PC-3 (cell line): ENCODE data around the gene GRIK5. TPM values are rescaled to one million over a fixed set of nuclear protein-coding genes. Genes with fewer than 3 reads are reported as not detected.
"Not testable (repeated sequence)": the region's sequence is repeated elsewhere in the genome, so short reads cannot be mapped to it uniquely, and the experiment has no call there.

ENCODE experiments used
- ATAC-seq: fragments of 200-7000 bp; cut with Tn5 transposase; 2 replicates; pipeline ENCODE4 v1.9.1; 2020; ENCODE audit warnings: mild to moderate bottlenecking, moderate library complexity
- BruUV-seq: library from RNA; stranded (reverse); fragments of 400-500 nt; replicated peaks from 2 replicates; lab custom pipeline; 2021; lab: Mats Ljungman, UMichigan
- CTCF ChIA-PET: fragments of 300-600 bp; sonication (Branson Sonifier 250); formaldehyde crosslinking; loops from one replicate; lab custom pipeline; 2022; ENCODE audit warnings: antibody characterized with exemption; lab: Charles Lee
- POLR2A ChIA-PET: fragments of 300-600 bp; sonication (Branson Sonifier 250); formaldehyde crosslinking; loops from one replicate; lab custom pipeline; 2022; ENCODE audit warnings: antibody characterized with exemption; ENCODE audit not compliant: unreplicated experiment; lab: Charles Lee
- DNase-seq: peaks from one replicate; pipeline ENCODE4 v3.0.0-alpha.2; 2015
- H2AFZ ChIP-seq: fragments of 300-600 bp; sonication (generic); 2 replicates; pipeline ENCODE4 v1.6.0; 2016; ENCODE audit warnings: antibody characterized with exemption, low read length
- H3F3A ChIP-seq: fragments of 300-600 bp; sonication (generic); one replicate; pipeline ENCODE4 v1.6.0; 2017; ENCODE audit warnings: antibody characterized with exemption, low read length, control low read depth, mild to moderate bottlenecking; ENCODE audit not compliant: unreplicated experiment
- H3K27ac ChIP-seq: fragments of 300-600 bp; sonication (generic); 2 replicates; pipeline ENCODE4 v1.5.1; 2016; ENCODE audit warnings: mild to moderate bottlenecking, low read length
- H3K27me3 ChIP-seq: fragments of 300-600 bp; sonication (generic); 2 replicates; pipeline ENCODE4 v1.6.1; 2016; ENCODE audit warnings: low read length, mixed read lengths
- H3K36me3 ChIP-seq: fragments of 300-600 bp; sonication (generic); 2 replicates; pipeline ENCODE4 v1.6.1; 2016; ENCODE audit warnings: low read depth, mixed run types, low read length, mixed read lengths
- H3K4me1 ChIP-seq: fragments of 300-600 bp; sonication (generic); 2 replicates; pipeline ENCODE4 v1.5.1; 2016; ENCODE audit warnings: low read length; ENCODE audit not compliant: insufficient read depth
- H3K4me2 ChIP-seq: fragments of 300-600 bp; sonication (generic); 2 replicates; pipeline ENCODE4 v1.6.0; 2016; ENCODE audit warnings: low read length
- H3K4me3 ChIP-seq: fragments of 300-600 bp; sonication (generic); 2 replicates; pipeline ENCODE4 v1.5.1; 2016; ENCODE audit warnings: mild to moderate bottlenecking, low read length, mixed read lengths
- H3K79me2 ChIP-seq: fragments of 300-600 bp; sonication (generic); 2 replicates; pipeline ENCODE4 v1.6.1; 2017; ENCODE audit warnings: low read length, mixed read lengths
- H3K9ac ChIP-seq: fragments of 300-600 bp; sonication (generic); 2 replicates; pipeline ENCODE4 v1.6.0; 2016; ENCODE audit warnings: mild to moderate bottlenecking, low read length
- H3K9me2 ChIP-seq: fragments of 300-600 bp; sonication (generic); replicated peaks from 2 replicates; pipeline ENCODE4 v1.6.1; 2016; ENCODE audit warnings: mixed run types, low read length, mixed read lengths
- H3K9me3 ChIP-seq: fragments of 300-600 bp; sonication (generic); 2 replicates; pipeline ENCODE4 v1.6.1; 2016; ENCODE audit warnings: low read length, mixed read lengths
- H4K20me1 ChIP-seq: fragments of 300-600 bp; sonication (generic); 2 replicates; pipeline ENCODE4 v1.6.1; 2016; ENCODE audit warnings: low read length, mixed read lengths
- EZH2 ChIP-seq: fragments of 300-600 bp; sonication (generic); IDR thresholded peaks from one replicate; pipeline ENCODE4 v1.6.1; 2017; ENCODE audit warnings: antibody characterized with exemption, mild to moderate bottlenecking, low read length; ENCODE audit not compliant: unreplicated experiment
- EZH2phosphoT487 ChIP-seq: fragments of 300-600 bp; sonication (generic); IDR thresholded peaks from 2 replicates; pipeline ENCODE4 v1.6.1; 2018; ENCODE audit warnings: mild to moderate bottlenecking, antibody characterized with exemption, low read length, borderline replicate concordance
- intact Hi-C: fragments of 100-400 bp; cut with micrococcal nuclease; formaldehyde crosslinking; loops from 2 replicates; pipeline ENCODE4 v1.9.0; 2023
- total RNA-seq: library from RNA; depleted of rRNA; stranded (reverse); fragments of >200 nt; gene quantifications from 2 replicates; pipeline ENCODE4 v1.2.3, GENCODE V29; 2014
- TF ChIP-seq, protein P1 (sequence below): fragments of 300-600 bp; sonication (generic); conservative IDR thresholded peaks from 2 replicates; pipeline ENCODE4 v1.5.1; 2017; ENCODE audit warnings: antibody characterized with exemption, low read depth, mild to moderate bottlenecking, low read length

GRIK5 gene
- total RNA-seq, 1 experiment from 2014 or later, result not detected

DNA sequence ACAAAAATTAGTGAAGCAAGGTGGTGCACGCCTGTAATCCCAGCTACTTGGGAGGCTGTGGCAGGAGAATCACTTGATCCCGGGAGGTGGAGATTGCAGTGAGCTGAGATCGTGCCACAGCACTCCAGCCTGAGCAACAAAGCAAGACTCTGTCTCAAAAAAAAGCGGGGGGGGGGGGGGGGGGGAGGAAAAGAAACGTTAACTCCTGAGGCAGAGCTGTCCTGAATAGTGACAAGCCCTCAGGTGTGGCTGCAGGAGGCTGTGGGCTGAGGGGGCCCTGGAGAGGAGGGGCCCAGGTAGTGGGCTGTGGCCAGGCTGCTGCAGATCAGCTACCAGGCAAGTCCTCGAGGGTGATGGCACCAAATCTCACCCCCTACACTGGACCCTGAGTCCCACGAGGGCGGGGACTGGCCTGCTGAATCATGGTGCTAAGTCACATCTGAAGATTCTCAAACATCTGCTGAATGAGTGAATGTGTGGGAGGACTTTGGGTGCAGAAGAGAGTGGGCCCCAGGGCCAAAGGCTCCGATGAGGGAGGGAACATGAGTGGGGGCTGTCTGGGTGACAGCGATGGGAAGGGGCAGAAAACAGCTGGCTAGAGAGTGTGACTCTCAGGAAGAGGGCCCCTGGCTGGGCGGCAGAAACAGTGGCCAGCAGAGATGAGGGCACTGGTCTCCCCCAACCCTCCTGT lies 51.4 kb downstream of the GRIK5 start:
- Histone ChIP-seq H3K9me2 (no peaks in the 10 kb centered on the region), H3K36me3 (no peaks in the 10 kb centered on the region), H2AFZ (no peak overlapping the region), H3F3A (no peaks in the 10 kb centered on the region), H3K79me2 (no peaks in the 10 kb centered on the region), H3K4me1 (peaks cover 14% of the 10 kb centered on the region), H3K27ac (no peak overlapping the region), H3K9me3 (no peaks in the 10 kb centered on the region), H4K20me1 (no peaks in the 10 kb centered on the region), H3K9ac (no peak overlapping the region), H3K4me2 (no peak overlapping the region), H3K27me3 (no peaks in the 10 kb centered on the region), H3K4me3 (no peak overlapping the region)
- POLR2A ChIA-PET, result interaction anchor here (0.6 kb wide), 1 partner anchor 17 kb away, joined by 19 read pairs; no protein-coding TSS in a partner anchor
- DNase-seq (peak; percentile 23), ATAC-seq (no peak)
- intact Hi-C loops, result no loop called here
- TF ChIP-seq EZH2phosphoT487, result no peak
- TF ChIP-seq, protein P1, sequence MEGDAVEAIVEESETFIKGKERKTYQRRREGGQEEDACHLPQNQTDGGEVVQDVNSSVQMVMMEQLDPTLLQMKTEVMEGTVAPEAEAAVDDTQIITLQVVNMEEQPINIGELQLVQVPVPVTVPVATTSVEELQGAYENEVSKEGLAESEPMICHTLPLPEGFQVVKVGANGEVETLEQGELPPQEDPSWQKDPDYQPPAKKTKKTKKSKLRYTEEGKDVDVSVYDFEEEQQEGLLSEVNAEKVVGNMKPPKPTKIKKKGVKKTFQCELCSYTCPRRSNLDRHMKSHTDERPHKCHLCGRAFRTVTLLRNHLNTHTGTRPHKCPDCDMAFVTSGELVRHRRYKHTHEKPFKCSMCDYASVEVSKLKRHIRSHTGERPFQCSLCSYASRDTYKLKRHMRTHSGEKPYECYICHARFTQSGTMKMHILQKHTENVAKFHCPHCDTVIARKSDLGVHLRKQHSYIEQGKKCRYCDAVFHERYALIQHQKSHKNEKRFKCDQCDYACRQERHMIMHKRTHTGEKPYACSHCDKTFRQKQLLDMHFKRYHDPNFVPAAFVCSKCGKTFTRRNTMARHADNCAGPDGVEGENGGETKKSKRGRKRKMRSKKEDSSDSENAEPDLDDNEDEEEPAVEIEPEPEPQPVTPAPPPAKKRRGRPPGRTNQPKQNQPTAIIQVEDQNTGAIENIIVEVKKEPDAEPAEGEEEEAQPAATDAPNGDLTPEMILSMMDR, result no peak
- TF ChIP-seq EZH2, result no peak
- no TSS peak for BruUV-seq
- CTCF ChIA-PET, result no interaction called here

DNA sequence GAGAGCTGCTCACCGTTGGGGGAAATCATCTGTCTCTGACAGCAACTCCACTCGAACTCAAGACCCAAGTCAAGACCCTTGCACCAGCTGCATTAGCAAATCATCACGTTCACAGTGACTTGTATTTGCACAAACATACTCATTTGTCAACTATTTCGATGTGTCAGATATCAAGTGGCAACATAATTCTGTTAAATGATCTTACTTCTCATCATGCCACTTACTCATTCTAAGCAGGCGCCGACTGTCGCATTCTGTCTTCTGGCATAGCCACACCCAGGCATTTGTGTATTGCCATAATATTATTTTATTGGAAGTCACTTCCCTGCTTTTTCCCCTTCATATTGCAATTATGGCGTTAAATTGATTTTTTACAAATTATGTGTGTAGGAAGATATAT lies 53.0 kb downstream of the GRIK5 start:
- H3K4me2 ChIP-seq, result 0 out of 2 replicates have a peak overlapping the region, but pooled peaks have one; percentile 28
- H3K36me3 ChIP-seq, result no peaks in the 10 kb centered on the region
- H3K9ac ChIP-seq, result no peak overlapping the region
- H4K20me1 ChIP-seq, result no peaks in the 10 kb centered on the region
- H3K9me3 ChIP-seq, result no peaks in the 10 kb centered on the region
- no peaks in the 10 kb centered on the region for H3K79me2 ChIP-seq
- ChIA-PET CTCF (no interaction called here), POLR2A (no interaction called here)
- DNase-seq (peak; percentile 54), ATAC-seq (peak; percentile 58)
- no peak overlapping the region for H2AFZ ChIP-seq
- TF ChIP-seq EZH2phosphoT487, result no peak
- TF ChIP-seq, protein P1, result no peak
- no peak for TF ChIP-seq EZH2
- H3K27me3 ChIP-seq, result no peaks in the 10 kb centered on the region
- H3K4me1 ChIP-seq, result peaks cover 14% of the 10 kb centered on the region
- no TSS peak for BruUV-seq
- intact Hi-C loops, result no loop called here
- no peaks in the 10 kb centered on the region for H3K9me2 ChIP-seq
- no peaks in the 10 kb centered on the region for H3F3A ChIP-seq
- no peak overlapping the region for H3K27ac ChIP-seq
- no peak overlapping the region for H3K4me3 ChIP-seq

DNA sequence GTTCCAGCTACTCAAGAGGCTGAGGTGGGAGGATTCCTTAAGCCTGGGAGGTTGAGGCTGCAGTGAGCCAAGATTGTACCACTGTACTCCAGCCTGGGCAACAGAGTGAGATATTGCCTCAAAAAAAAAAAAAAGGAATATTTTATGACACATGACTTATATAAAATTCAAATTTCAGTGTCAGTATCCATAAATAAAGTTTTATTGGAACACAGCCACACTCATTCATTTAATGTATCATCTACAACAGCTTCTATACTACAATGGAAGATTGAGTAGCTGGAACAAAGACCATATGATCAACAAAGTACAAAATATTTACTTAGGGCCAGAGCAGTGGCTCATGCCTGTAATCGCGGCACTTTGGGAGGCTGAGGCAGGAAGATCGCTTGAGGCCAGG lies 57.3 kb downstream of the GRIK5 start:
- H4K20me1 ChIP-seq, BruUV-seq, H3F3A ChIP-seq, H2AFZ ChIP-seq, H3K79me2 ChIP-seq, H3K9me3 ChIP-seq, H3K4me2 ChIP-seq, H3K9me2 ChIP-seq, H3K9ac ChIP-seq, DNase-seq, ATAC-seq, intact Hi-C loops, POLR2A ChIA-PET, H3K27me3 ChIP-seq, H3K27ac ChIP-seq, H3K36me3 ChIP-seq, CTCF ChIA-PET, H3K4me3 ChIP-seq: not testable (repeated sequence)
- H3K4me1 ChIP-seq, result peaks cover 10% of the 10 kb centered on the region
